Muscle of leg (tissue), 11 donors: ENCODE results near the gene NXPH4. TPM values are rescaled to one million over a fixed set of nuclear protein-coding genes. Genes with fewer than 3 reads are reported as not detected.
A peak's percentile ranks its signal among the peaks of the same experiment; 100 is the strongest.

Experiments used
- DNase-seq: peaks from one replicate; pipeline ENCODE4 v3.0.0; 2013
- H3K27ac ChIP-seq: one replicate; pipeline ENCODE4 v1.5.1; 2013; ENCODE audit warnings: mild to moderate bottlenecking, low read length, control low read depth
- H3K27me3 ChIP-seq: one replicate; pipeline ENCODE4 v1.6.1; 2013; ENCODE audit warnings: low read length; ENCODE audit not compliant: control insufficient read depth, insufficient read depth
- H3K36me3 ChIP-seq: one replicate; pipeline ENCODE4 v1.6.1; 2013; ENCODE audit warnings: low read length; ENCODE audit not compliant: control insufficient read depth, insufficient read depth
- H3K4me1 ChIP-seq: one replicate; pipeline ENCODE4 v1.6.1; 2013; ENCODE audit warnings: low read length; ENCODE audit not compliant: control insufficient read depth, insufficient read depth
- H3K4me3 ChIP-seq: one replicate; pipeline ENCODE4 v1.5.1; 2013; ENCODE audit warnings: low read length, control low read depth
- H3K9me3 ChIP-seq: replicated peaks from 2 replicates; pipeline ENCODE4 v1.6.1; 2013; ENCODE audit warnings: low read depth, low read length; ENCODE audit not compliant: control insufficient read depth
- WGBS: methylation state at CpG from one replicate; pipeline ENCODE4 v1.1.5; 2013; ENCODE audit warnings: missing lambda C conversion rate; ENCODE audit not compliant: insufficient coverage; 5-methylcytosine and 5-hydroxymethylcytosine counted together
- polyA plus RNA-seq, 8 donors: library from polyadenylated mRNA; unstranded; fragments of 120-200 nt; gene quantifications; one replicate each; pipeline versions ENCODE4 v1.2.1 to v1.2.3, GENCODE V29; 2013; ENCODE audit warnings: inconsistent platforms in 1 of 8, low replicate concordance in 1 of 8; ENCODE audit not compliant: insufficient read length in 8 of 8, insufficient read depth in 1 of 8
- total RNA-seq: library from RNA; stranded (reverse); fragments of 120-200 nt; gene quantifications from one replicate; pipeline ENCODE4 v1.2.4, GENCODE V29; 2013

The NXPH4 gene
- total and polyA plus RNA-seq, 9 donors: 1.2 to 5.6 (median 3.9) TPM

DNA sequence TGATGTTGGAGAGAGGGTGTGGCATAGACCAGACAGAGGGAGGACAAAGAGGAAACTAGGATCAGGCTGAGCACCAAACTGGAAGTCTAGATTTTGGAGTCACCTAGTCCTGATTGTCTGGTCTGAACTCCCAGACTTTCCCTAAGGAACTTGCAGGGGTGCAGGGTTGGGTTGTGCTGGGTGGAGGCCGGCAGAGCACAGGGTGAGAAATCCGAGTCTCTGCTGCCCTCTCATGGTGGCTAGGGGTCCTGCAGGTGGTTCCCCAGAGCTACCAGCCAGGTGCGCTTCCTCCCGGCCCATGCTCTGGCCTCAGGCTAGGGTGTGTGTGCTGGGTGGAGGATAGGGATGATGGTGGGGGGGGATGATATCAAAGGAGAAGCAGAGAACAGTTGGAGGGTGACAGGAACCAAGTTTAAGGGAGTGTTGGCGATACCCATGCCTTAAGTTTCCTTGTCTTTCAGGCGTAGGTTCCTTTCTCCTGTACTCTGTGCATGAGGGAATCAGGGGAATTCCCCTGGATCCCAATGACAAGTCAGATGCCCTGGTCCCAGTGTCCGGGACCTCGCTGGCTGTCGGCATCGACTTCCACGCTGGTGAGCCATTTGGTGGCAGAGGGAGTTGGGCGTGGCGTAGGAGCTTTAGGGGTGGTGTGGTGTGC is 33.5 kb upstream of the NXPH4 start:
- peak; percentile 77 for DNase-seq
- Histone ChIP-seq H3K9me3 (no peaks in the 10 kb centered on the region), H3K4me3 (no peak overlapping the region), H3K27ac (no peak overlapping the region), H3K27me3 (no peaks in the 10 kb centered on the region), H3K36me3 (peaks cover 91% of the 10 kb centered on the region), H3K4me1 (no peaks in the 10 kb centered on the region)
- 38% methylated on average over 6 of the region's 13 CpGs for WGBS

DNA sequence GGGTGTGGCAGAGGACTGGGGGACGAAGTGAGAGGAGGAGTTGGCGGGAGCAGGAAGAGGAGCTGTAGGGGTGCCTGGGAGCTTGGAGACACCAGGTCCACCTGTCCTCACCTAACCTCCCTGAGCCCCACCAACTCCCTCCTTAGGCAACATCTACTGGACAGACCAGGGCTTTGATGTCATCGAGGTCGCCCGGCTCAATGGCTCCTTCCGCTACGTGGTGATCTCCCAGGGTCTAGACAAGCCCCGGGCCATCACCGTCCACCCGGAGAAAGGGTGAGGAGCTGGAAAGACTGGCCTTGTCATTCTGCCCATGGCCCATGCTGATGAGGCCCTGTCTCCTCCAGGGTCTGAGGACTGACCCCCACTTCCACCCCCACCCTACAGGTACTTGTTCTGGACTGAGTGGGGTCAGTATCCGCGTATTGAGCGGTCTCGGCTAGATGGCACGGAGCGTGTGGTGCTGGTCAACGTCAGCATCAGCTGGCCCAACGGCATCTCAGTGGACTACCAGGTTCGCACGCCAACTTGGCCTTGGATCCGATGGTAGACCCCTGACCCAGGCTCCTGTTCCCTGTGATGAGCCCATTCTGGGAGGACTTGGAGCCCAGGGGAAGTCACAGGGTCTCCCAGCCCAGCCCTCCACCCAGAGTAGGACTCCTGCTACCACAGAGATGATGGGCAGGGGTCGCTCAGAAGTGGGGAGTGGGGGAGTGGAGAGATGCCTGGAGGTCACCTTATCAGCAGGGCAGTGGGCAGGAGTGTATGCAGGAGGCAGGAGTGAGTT is 32.5 kb upstream of the NXPH4 start:
- WGBS: 91% methylated on average over 17 of the region's 22 CpGs
- Histone ChIP-seq H3K9me3 (no peaks in the 10 kb centered on the region), H3K36me3 (peaks cover 90% of the 10 kb centered on the region), H3K4me1 (no peaks in the 10 kb centered on the region), H3K27ac (no peak overlapping the region), H3K27me3 (no peaks in the 10 kb centered on the region), H3K4me3 (no peak overlapping the region)
- no peak for DNase-seq

GRCh38 chr12:57185403-57185802 is 31.2 kb upstream of the NXPH4 start:
- no peak overlapping the region for H3K4me3 ChIP-seq
- DNase-seq: no peak
- no peaks in the 10 kb centered on the region for H3K27me3 ChIP-seq
- peaks cover 2% of the 10 kb centered on the region for H3K4me1 ChIP-seq
- 91% methylated on average over 25 of the region's 25 CpGs for WGBS
- no peak overlapping the region for H3K27ac ChIP-seq
- no peaks in the 10 kb centered on the region for H3K9me3 ChIP-seq
- H3K36me3 ChIP-seq: peaks cover 84% of the 10 kb centered on the region

DNA sequence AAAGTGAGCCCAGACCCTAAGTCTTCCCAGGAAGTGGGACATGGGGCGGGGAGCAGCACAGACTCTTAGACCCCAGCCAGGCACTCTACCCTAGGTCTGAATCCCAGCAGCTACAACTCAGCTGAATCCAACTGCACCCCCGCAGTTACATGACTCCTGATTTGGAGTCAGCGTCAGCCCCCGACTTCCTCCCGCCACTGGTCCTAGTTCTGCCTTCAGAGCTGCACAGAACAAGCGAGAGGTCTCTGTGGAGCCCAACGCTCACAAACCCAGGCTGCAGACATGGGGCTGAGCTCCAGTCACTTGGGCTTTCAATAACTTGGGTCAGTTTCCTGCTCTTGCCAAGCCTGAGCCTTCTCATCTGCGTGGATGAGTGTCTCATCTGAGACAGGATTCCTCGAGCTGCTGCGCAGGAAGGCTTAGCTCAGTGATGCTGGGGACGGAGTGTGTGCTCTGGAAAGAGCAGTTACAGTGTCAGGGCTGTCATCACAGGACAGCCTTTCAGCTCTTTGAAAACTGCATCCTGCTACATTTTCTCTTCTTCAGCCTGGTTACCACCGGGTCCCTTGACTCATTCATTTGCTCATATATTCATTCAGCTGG is 30.6 kb upstream of the NXPH4 start:
- Histone ChIP-seq H3K9me3 (no peaks in the 10 kb centered on the region), H3K4me3 (no peak overlapping the region), H3K36me3 (peaks cover 83% of the 10 kb centered on the region), H3K4me1 (peaks cover 2% of the 10 kb centered on the region), H3K27me3 (no peaks in the 10 kb centered on the region), H3K27ac (no peak overlapping the region)
- no peak for DNase-seq
- WGBS: 74% methylated on average over 12 of the region's 12 CpGs

GRCh38 chr12:57187222-57188089 is 29.1 kb upstream of the NXPH4 start:
- WGBS: 60% methylated on average over 19 of the region's 21 CpGs
- no peak overlapping the region for H3K27ac ChIP-seq
- no peaks in the 10 kb centered on the region for H3K9me3 ChIP-seq
- H3K4me3 ChIP-seq: no peak overlapping the region
- H3K36me3 ChIP-seq: peaks cover 86% of the 10 kb centered on the region
- H3K27me3 ChIP-seq: no peaks in the 10 kb centered on the region
- no peak for DNase-seq
- H3K4me1 ChIP-seq: peaks cover 2% of the 10 kb centered on the region

GRCh38 chr12:57188090-57188425 is 28.5 kb upstream of the NXPH4 start:
- peaks cover 2% of the 10 kb centered on the region for H3K4me1 ChIP-seq
- H3K36me3 ChIP-seq: peaks cover 92% of the 10 kb centered on the region
- no peak for DNase-seq
- no peak overlapping the region for H3K27ac ChIP-seq
- no peaks in the 10 kb centered on the region for H3K27me3 ChIP-seq
- H3K9me3 ChIP-seq: no peaks in the 10 kb centered on the region
- no peak overlapping the region for H3K4me3 ChIP-seq
- 68% methylated on average over 7 of the region's 8 CpGs for WGBS

GRCh38 chr12:57190037-57190436 is 26.6 kb upstream of the NXPH4 start:
- Histone ChIP-seq H3K9me3 (no peaks in the 10 kb centered on the region), H3K27ac (no peak overlapping the region), H3K4me3 (no peak overlapping the region), H3K36me3 (peaks cover 86% of the 10 kb centered on the region), H3K27me3 (no peaks in the 10 kb centered on the region), H3K4me1 (peaks cover 2% of the 10 kb centered on the region)
- WGBS: 47% methylated on average over 5 of the region's 6 CpGs
- peak; percentile 48 for DNase-seq

GRCh38 chr12:57190821-57191220 is 25.8 kb upstream of the NXPH4 start:
- 86% methylated on average over 21 of the region's 23 CpGs for WGBS
- no peaks in the 10 kb centered on the region for H3K27me3 ChIP-seq
- H3K4me1 ChIP-seq: peaks cover 2% of the 10 kb centered on the region
- no peak overlapping the region for H3K27ac ChIP-seq
- H3K36me3 ChIP-seq: peaks cover 86% of the 10 kb centered on the region
- no peaks in the 10 kb centered on the region for H3K9me3 ChIP-seq
- DNase-seq: no peak
- no peak overlapping the region for H3K4me3 ChIP-seq

DNA sequence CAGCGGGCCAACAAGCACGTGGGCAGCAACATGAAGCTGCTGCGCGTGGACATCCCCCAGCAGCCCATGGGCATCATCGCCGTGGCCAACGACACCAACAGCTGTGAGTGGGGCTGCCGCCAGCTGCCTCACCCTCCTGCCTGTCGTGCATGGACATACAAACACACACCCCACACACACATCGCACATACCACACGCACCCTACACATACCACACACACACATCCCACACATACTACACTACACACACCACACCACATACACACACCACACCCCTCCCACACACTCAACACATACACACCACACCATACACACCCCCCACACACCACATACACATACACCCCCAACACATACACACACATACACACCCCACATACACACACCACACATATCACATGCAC is 25.2 kb upstream of the NXPH4 start:
- 76% methylated on average over 11 of the region's 11 CpGs for WGBS
- peaks cover 86% of the 10 kb centered on the region for H3K36me3 ChIP-seq
- no peak for DNase-seq

GRCh38 chr12:57192920-57193319 is 23.7 kb upstream of the NXPH4 start:
- 73% methylated on average over 11 of the region's 16 CpGs for WGBS
- H3K4me1 ChIP-seq: peaks cover 2% of the 10 kb centered on the region
- no peak overlapping the region for H3K4me3 ChIP-seq
- peaks cover 85% of the 10 kb centered on the region for H3K36me3 ChIP-seq
- H3K27ac ChIP-seq: no peak overlapping the region
- DNase-seq: no peak
- no peaks in the 10 kb centered on the region for H3K9me3 ChIP-seq
- H3K27me3 ChIP-seq: no peaks in the 10 kb centered on the region

More for the DNA sequence above, 25.2 kb upstream of the NXPH4 start:
- Histone ChIP-seq H3K27ac (no peak overlapping the region), H3K9me3 (no peaks in the 10 kb centered on the region), H3K4me3 (no peak overlapping the region), H3K4me1 (peaks cover 2% of the 10 kb centered on the region), H3K27me3 (no peaks in the 10 kb centered on the region)
